Activated CD8-positive, alpha-beta T cell treated with anti-CD3 and anti-CD28 coated beads for 36 hours (primary cell): ENCODE results near the gene TCP11L2. TPM values are rescaled to one million over a fixed set of nuclear protein-coding genes. Genes with fewer than 3 reads are reported as not detected.
"Not testable (repeated sequence)": the region's sequence is repeated elsewhere in the genome, so short reads cannot be mapped to it uniquely, and the experiment has no call there.

ENCODE experiments used
- ATAC-seq: fragments of 200-7000 bp; cut with Tn5 transposase; one replicate; pipeline ENCODE4 v1.10.0; 2021; ENCODE audit warnings: mild to moderate bottlenecking, moderate library complexity
- CTCF ChIA-PET: fragments of 350-600 bp; sonication (Branson Sonifier 250); formaldehyde crosslinking; loops from one replicate; lab custom pipeline; 2021; ENCODE audit warnings: antibody characterized with exemption; lab: Charles Lee
- POLR2A ChIA-PET: fragments of 350-600 bp; sonication (Branson Sonifier 250); formaldehyde crosslinking; loops from one replicate; lab custom pipeline; 2021; ENCODE audit warnings: antibody characterized with exemption; lab: Charles Lee
- DNase-seq: peaks from one replicate; pipeline ENCODE4 v3.0.0-alpha.2; 2020
- H3K27ac Mint-ChIP-seq: one replicate; pipeline ENCODE4 v1.8.0; 2021; ENCODE audit warnings: mild to moderate bottlenecking, mixed read lengths
- H3K27me3 Mint-ChIP-seq: one replicate; pipeline ENCODE4 v1.8.0; 2021; ENCODE audit warnings: mixed read lengths
- H3K36me3 Mint-ChIP-seq: one replicate; pipeline ENCODE4 v1.8.0; 2021; ENCODE audit warnings: low read depth, mixed read lengths
- H3K4me1 Mint-ChIP-seq: one replicate; pipeline ENCODE4 v1.8.0; 2021; ENCODE audit warnings: low read depth, mixed read lengths
- H3K4me3 Mint-ChIP-seq: one replicate; pipeline ENCODE4 v1.8.0; 2021; ENCODE audit warnings: mild to moderate bottlenecking, moderate library complexity, mixed read lengths
- H3K9me3 Mint-ChIP-seq: one replicate; pipeline ENCODE4 v1.8.0; 2021; ENCODE audit warnings: mixed read lengths
- intact Hi-C: fragments of 100-400 bp; cut with micrococcal nuclease; formaldehyde crosslinking; loops from one replicate; pipeline ENCODE4 v1.10.0; 2022
- total RNA-seq, 2 experiments: library from RNA; stranded (reverse); gene quantifications; one replicate each; pipeline ENCODE4 v1.2.3, GENCODE V29; 2021
- TF ChIP-seq, protein P1 (sequence below): fragments of 200-600 bp; IDR thresholded peaks from one replicate; pipeline ENCODE4 v1.8.0; 2022; ENCODE audit warnings: antibody characterized with exemption, mild to moderate bottlenecking

Gene TCP11L2
- total RNA-seq, 2 experiments from 2014 or later, result 11.9 to 13.2 TPM

DNA sequence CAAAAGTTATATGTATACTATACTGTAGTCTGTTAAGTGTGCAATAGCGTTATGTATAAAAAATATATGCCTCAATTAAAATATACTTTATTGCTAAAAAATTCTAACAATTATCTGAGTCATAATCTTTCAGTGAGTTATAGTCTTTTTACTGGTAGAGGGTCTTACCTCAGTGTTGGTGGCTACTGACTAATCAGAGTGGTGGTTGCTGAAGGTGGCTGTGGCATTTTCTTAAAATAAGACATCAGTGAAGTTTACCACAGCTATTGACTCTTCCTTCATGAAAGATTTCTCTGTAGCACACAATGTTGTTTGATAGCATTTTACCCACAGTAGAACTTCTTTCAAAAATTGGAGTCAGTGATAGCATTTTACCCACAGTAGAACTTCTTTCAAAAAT, 78.4 kb downstream of the TCP11L2 start:
- Mint-ChIP-seq H3K36me3 (peaks cover 57% of the 10 kb centered on the region), H3K4me1 (peaks cover 13% of the 10 kb centered on the region), H3K4me3 (no peak overlapping the region), H3K9me3 (no peaks in the 10 kb centered on the region), H3K27ac (no peak overlapping the region), H3K27me3 (no peaks in the 10 kb centered on the region)
- ChIA-PET POLR2A (no interaction called here), CTCF (interaction anchor here (2.8 to 4.6 kb wide), 2 partner anchors 21 to 538 kb away, joined by 15 to 32 read pairs; partner anchors contain the start of gene POLR3B)
- no peak for DNase-seq
- TF ChIP-seq, protein P1, sequence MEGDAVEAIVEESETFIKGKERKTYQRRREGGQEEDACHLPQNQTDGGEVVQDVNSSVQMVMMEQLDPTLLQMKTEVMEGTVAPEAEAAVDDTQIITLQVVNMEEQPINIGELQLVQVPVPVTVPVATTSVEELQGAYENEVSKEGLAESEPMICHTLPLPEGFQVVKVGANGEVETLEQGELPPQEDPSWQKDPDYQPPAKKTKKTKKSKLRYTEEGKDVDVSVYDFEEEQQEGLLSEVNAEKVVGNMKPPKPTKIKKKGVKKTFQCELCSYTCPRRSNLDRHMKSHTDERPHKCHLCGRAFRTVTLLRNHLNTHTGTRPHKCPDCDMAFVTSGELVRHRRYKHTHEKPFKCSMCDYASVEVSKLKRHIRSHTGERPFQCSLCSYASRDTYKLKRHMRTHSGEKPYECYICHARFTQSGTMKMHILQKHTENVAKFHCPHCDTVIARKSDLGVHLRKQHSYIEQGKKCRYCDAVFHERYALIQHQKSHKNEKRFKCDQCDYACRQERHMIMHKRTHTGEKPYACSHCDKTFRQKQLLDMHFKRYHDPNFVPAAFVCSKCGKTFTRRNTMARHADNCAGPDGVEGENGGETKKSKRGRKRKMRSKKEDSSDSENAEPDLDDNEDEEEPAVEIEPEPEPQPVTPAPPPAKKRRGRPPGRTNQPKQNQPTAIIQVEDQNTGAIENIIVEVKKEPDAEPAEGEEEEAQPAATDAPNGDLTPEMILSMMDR, result no peak
- intact Hi-C loops, result loop anchor here (10.0 kb wide), 1 partner anchor 464 kb away; no protein-coding TSS in a partner anchor
- ATAC-seq, result no peak

DNA sequence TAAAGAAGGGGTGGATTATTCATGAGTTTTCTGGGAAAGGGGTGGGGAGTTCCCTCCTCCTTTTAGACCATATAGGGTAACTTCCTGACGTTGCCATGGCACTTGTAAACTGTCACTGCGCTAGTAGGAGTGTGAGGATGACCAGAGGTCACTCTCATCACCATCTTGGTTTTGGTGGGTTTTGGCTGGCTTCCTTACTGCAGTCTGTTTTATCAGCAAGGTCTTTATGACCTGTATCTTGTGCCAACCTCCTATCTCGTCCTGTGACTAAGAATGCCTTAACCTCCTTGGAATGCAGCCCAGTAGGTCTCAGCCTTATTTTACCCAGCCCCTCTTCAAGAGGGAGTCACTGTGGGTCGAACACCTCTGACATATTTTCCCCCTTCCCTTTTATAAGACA, 79.3 kb downstream of the TCP11L2 start:
- POLR2A ChIA-PET, DNase-seq, H3K27me3 Mint-ChIP-seq, ATAC-seq, H3K27ac Mint-ChIP-seq, H3K4me3 Mint-ChIP-seq, H3K9me3 Mint-ChIP-seq: not testable (repeated sequence)
- peaks cover 13% of the 10 kb centered on the region for H3K4me1 Mint-ChIP-seq
- intact Hi-C loops, result loop anchor here (10.0 kb wide), 1 partner anchor 463 kb away; no protein-coding TSS in a partner anchor
- CTCF ChIA-PET, result interaction anchor here (1.2 kb wide), 1 partner anchor 99 kb away, joined by 3 read pairs; no protein-coding TSS in a partner anchor
- H3K36me3 Mint-ChIP-seq, result peaks cover 48% of the 10 kb centered on the region

GRCh38 chr12:106386813-106387535, 84.4 kb downstream of the TCP11L2 start:
- Mint-ChIP-seq H3K4me3 (no peak overlapping the region), H3K36me3 (peaks cover 23% of the 10 kb centered on the region), H3K4me1 (no peaks in the 10 kb centered on the region)

GRCh38 chr12:106387848-106388377, 85.4 kb downstream of the TCP11L2 start:
- TF ChIP-seq, protein P1, result no peak
- peaks cover 15% of the 10 kb centered on the region for H3K36me3 Mint-ChIP-seq
- H3K9me3 Mint-ChIP-seq, result no peaks in the 10 kb centered on the region
- ATAC-seq (no peak), DNase-seq (no peak)
- intact Hi-C loops, result loop anchor here (5.0 to 10.0 kb wide), 2 partner anchors 457 to 529 kb away; no protein-coding TSS in a partner anchor
- H3K4me3 Mint-ChIP-seq, result no peak overlapping the region
- ChIA-PET POLR2A (no interaction called here), CTCF (interaction anchor here (1.5 to 1.8 kb wide), 3 partner anchors 10 to 566 kb away, joined by 3 to 8 read pairs (median 4); no protein-coding TSS in a partner anchor)
- H3K4me1 Mint-ChIP-seq, result no peaks in the 10 kb centered on the region
- H3K27me3 Mint-ChIP-seq, result no peaks in the 10 kb centered on the region
- H3K27ac Mint-ChIP-seq, result no peak overlapping the region

More at GRCh38 chr12:106386813-106387535, 84.4 kb downstream of the TCP11L2 start:
- H3K9me3 Mint-ChIP-seq, result no peaks in the 10 kb centered on the region
- DNase-seq, result no peak
- ATAC-seq, result no peak
- no peak overlapping the region for H3K27ac Mint-ChIP-seq
- no peaks in the 10 kb centered on the region for H3K27me3 Mint-ChIP-seq
- TF ChIP-seq, protein P1, result no peak
- POLR2A ChIA-PET, result no interaction called here
- CTCF ChIA-PET, result interaction anchor here (0.7 to 1.8 kb wide), 8 partner anchors 9 to 717 kb away, joined by 3 to 8 read pairs (median 4); partner anchors contain the start of gene POLR3B
- intact Hi-C loops, result loop anchor here (5.0 to 10.0 kb wide), 2 partner anchors 458 to 530 kb away; no protein-coding TSS in a partner anchor

- Mint-ChIP-seq H3K4me1 (no peaks in the 10 kb centered on the region), H3K36me3 (peaks cover 17% of the 10 kb centered on the region), H3K4me3 (no peak overlapping the region), H3K27ac (no peak overlapping the region), H3K9me3 (no peaks in the 10 kb centered on the region), H3K27me3 (no peaks in the 10 kb centered on the region)
- CTCF ChIA-PET, result interaction anchor here (0.6 kb wide), 1 partner anchor 533 kb away, joined by 3 read pairs; no protein-coding TSS in a partner anchor
- DNase-seq (no peak), ATAC-seq (no peak)
- POLR2A ChIA-PET, result no interaction called here
- TF ChIP-seq, protein P1, result no peak
- intact Hi-C loops, result loop anchor here (5.0 to 10.0 kb wide), 2 partner anchors 456 to 528 kb away; no protein-coding TSS in a partner anchor
Measured at GRCh38 chr12:106389151-106389550, 86.6 kb downstream of the TCP11L2 start.
